RWPE1 (cell line): ENCODE measurements around the gene BRPF1.

Source experiments
- CTCF ChIA-PET: fragments of 350-600 bp; sonication (Branson Sonifier 250); formaldehyde crosslinking; extraction: SDS; loops from one replicate; lab custom pipeline; 2021; lab: Yijun Ruan, JAX
- POLR2A ChIA-PET: fragments of 400-600 bp; formaldehyde crosslinking; extraction: SDS; loops from one replicate; lab custom pipeline; 2020; ENCODE audit warnings: antibody characterized with exemption; ENCODE audit not compliant: low non-redundant PET; lab: Yijun Ruan, JAX
- DNase-seq: peaks from one replicate; pipeline ENCODE4 v3.0.0; 2012; ENCODE audit warnings: low spot score
- H3K27ac ChIP-seq: fragments of 450-650 bp; 2 replicates; pipeline ENCODE4 v1.5.1; 2017
- CTCF ChIP-seq: fragments of 450-650 bp; conservative IDR thresholded peaks from 2 replicates; pipeline ENCODE4 v1.5.1; 2017; ENCODE audit warnings: low read depth, mild to moderate bottlenecking

BRPF1 gene

GRCh38 chr3:9695345-9695744 lies 36.2 kb upstream of the BRPF1 start:
- ChIA-PET CTCF (no interaction called here), POLR2A (no interaction called here)
- no peak overlapping the region for H3K27ac ChIP-seq
- TF ChIP-seq CTCF: no peak
- no peak for DNase-seq

GRCh38 chr3:9695746-9696145 lies 35.8 kb upstream of the BRPF1 start:
- CTCF ChIA-PET: no interaction called here
- TF ChIP-seq CTCF: no peak

GRCh38 chr3:9696480-9697220 lies 34.9 kb upstream of the BRPF1 start:
- H3K27ac ChIP-seq: no peak overlapping the region
- POLR2A ChIA-PET: no interaction called here
- DNase-seq: no peak

More at GRCh38 chr3:9695746-9696145, 35.8 kb upstream of the BRPF1 start:
- POLR2A ChIA-PET: no interaction called here
- H3K27ac ChIP-seq: no peak overlapping the region
- no peak for DNase-seq

GRCh38 chr3:9697892-9698291 lies 33.6 kb upstream of the BRPF1 start:
- no peak for TF ChIP-seq CTCF
- ChIA-PET POLR2A (no interaction called here), CTCF (interaction anchor here (0.5 to 0.6 kb wide), 2 partner anchors 18 to 141 kb away, joined by 3 to 4 read pairs; no protein-coding TSS in a partner anchor)
- no peak overlapping the region for H3K27ac ChIP-seq
- no peak for DNase-seq

More at GRCh38 chr3:9696480-9697220, 34.9 kb upstream of the BRPF1 start:
- CTCF ChIA-PET: no interaction called here
- no peak for TF ChIP-seq CTCF

- ChIA-PET CTCF (interaction anchor here (0.5 to 0.6 kb wide), 2 partner anchors 18 to 141 kb away, joined by 3 to 4 read pairs; no protein-coding TSS in a partner anchor), POLR2A (no interaction called here)
- no peak for DNase-seq
- TF ChIP-seq CTCF: no peak
- H3K27ac ChIP-seq: no peak overlapping the region
Observed at GRCh38 chr3:9698293-9698692, 33.2 kb upstream of the BRPF1 start.

- DNase-seq: no peak
- H3K27ac ChIP-seq: peak overlapping the region; percentile 63
- POLR2A ChIA-PET: no interaction called here
- CTCF ChIA-PET: interaction anchor here (0.7 kb wide), 1 partner anchor 13 kb away, joined by 3 read pairs; no protein-coding TSS in a partner anchor
- no peak for TF ChIP-seq CTCF
Observed at GRCh38 chr3:9700536-9700935, 31.0 kb upstream of the BRPF1 start.
